Ascending aorta (tissue), 2 donors: ENCODE measurements around the gene OR4K2. TPM values are rescaled to one million over a fixed set of nuclear protein-coding genes. Genes with fewer than 3 reads are reported as not detected.

ENCODE experiments used
- DNase-seq, 2 donors: peaks; one replicate each; pipeline ENCODE4 v3.0.0-alpha.2; 2019; ENCODE audit warnings: low spot score in 2 of 2
- H3K27ac ChIP-seq, 2 donors: fragments of 200-600 bp; sonication (generic); one replicate each; pipeline ENCODE4 v1.5.1; 2016 to 2017; ENCODE audit warnings: mild to moderate bottlenecking in 1 of 2
- H3K27me3 ChIP-seq: fragments of 200-600 bp; sonication (generic); one replicate; pipeline ENCODE4 v1.5.1; 2017
- H3K36me3 ChIP-seq, 2 donors: fragments of 200-600 bp; sonication (generic); one replicate each; pipeline ENCODE4 v1.5.1; 2016
- H3K4me1 ChIP-seq, 2 donors: fragments of 200-600 bp; sonication (generic); one replicate each; pipeline ENCODE4 v1.5.1; 2016 to 2017; ENCODE audit warnings: mild to moderate bottlenecking in 1 of 2
- H3K4me3 ChIP-seq, 2 donors: fragments of 200-600 bp; sonication (generic); one replicate each; pipeline ENCODE4 v1.5.1; 2016 to 2017; ENCODE audit warnings: mild to moderate bottlenecking in 1 of 2
- H3K9me3 ChIP-seq, 2 donors: fragments of 200-600 bp; sonication (generic); one replicate each; pipeline ENCODE4 v1.5.1; 2016
- intact Hi-C: fragments of 100-400 bp; cut with DNase I; formaldehyde crosslinking; loops from one replicate; pipeline ENCODE4 v1.15.1; 2023
- total RNA-seq: library from RNA; depleted of rRNA; stranded (reverse); fragments of >200 nt; gene quantifications from one replicate; pipeline ENCODE4 v1.1.0, GENCODE V29; 2016
- TF ChIP-seq, protein P1 (sequence below), 3 experiments: fragments of 200-600 bp in 2 of 3; fragments of 450-650 bp in 1 of 3; sonication (generic) in 2 of 3; IDR thresholded peaks; one replicate each; pipeline ENCODE4 v1.5.1; 2016 to 2019; ENCODE audit warnings: antibody characterized with exemption in 3 of 3, mild to moderate bottlenecking in 1 of 3, moderate library complexity in 1 of 3

Gene OR4K2
- total RNA-seq, 1 donor from 2014 or later, result not detected

DNA sequence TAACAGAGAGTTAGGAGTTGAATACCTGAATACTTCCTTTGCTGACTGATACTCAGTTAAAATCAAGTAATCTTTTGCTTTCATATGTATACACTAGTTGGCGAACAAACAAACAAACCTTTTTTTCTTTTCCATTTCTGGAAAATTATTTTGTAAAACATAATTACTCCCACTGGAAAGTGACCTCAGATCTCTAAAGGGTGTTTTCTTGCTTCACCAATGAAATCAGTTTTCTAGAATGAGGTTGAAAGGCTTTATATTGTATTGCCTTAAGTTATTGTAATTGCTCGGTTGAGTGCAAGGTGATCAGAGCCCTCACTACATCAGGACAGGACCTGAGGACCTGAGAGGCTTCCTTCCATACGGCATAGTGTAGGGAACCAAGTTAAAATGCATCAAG is 55.7 kb downstream of the OR4K2 start, which contains the start of gene OR4K1:
Gene OR4K1, plus strand, starts transcription at position 301 of the 400 bp plus-strand sequence. CDS start 4,750 bp downstream, outside the sequence.
- Histone ChIP-seq H3K4me1 (no peaks in the 10 kb centered on the region), H3K27ac (no peak within 1 kb of the TSS), H3K4me3 (no peak within 1 kb of the TSS), H3K27me3 (no peaks in the 10 kb centered on the region), H3K9me3 (no peaks in the 10 kb centered on the region), H3K36me3 (no peaks in the 10 kb centered on the region)
- intact Hi-C loops, result no loop called here
- TF ChIP-seq, protein P1, sequence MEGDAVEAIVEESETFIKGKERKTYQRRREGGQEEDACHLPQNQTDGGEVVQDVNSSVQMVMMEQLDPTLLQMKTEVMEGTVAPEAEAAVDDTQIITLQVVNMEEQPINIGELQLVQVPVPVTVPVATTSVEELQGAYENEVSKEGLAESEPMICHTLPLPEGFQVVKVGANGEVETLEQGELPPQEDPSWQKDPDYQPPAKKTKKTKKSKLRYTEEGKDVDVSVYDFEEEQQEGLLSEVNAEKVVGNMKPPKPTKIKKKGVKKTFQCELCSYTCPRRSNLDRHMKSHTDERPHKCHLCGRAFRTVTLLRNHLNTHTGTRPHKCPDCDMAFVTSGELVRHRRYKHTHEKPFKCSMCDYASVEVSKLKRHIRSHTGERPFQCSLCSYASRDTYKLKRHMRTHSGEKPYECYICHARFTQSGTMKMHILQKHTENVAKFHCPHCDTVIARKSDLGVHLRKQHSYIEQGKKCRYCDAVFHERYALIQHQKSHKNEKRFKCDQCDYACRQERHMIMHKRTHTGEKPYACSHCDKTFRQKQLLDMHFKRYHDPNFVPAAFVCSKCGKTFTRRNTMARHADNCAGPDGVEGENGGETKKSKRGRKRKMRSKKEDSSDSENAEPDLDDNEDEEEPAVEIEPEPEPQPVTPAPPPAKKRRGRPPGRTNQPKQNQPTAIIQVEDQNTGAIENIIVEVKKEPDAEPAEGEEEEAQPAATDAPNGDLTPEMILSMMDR (IDR thresholded peaks at IDR 0.05), result no peak
- DNase-seq, result no peak

Other genes starting within 250 kb of the OR4K2 start
- not detected for gene OR11H2, start 161.3 kb upstream of the OR4K2 start, total RNA-seq
- gene OR4Q3, start 131.6 kb upstream of the OR4K2 start, total RNA-seq, result not detected
- not detected for gene OR4M1, start 101.6 kb upstream of the OR4K2 start, total RNA-seq
- gene OR4N2, start 71.4 kb upstream of the OR4K2 start, total RNA-seq, result not detected
- not detected for gene OR4K5, start 45.5 kb downstream of the OR4K2 start, total RNA-seq
- not detected for gene OR4K1, start 55.8 kb downstream of the OR4K2 start, total RNA-seq
- gene OR4K15, start 100.4 kb downstream of the OR4K2 start, total RNA-seq, result not detected
- not detected for gene OR4Q2, start 127.0 kb downstream of the OR4K2 start, total RNA-seq
- gene OR4K14, start 144.2 kb downstream of the OR4K2 start, total RNA-seq, result not detected
- gene OR4K13, start 160.9 kb downstream of the OR4K2 start, total RNA-seq, result not detected
- not detected for gene OR4L1, start 184.9 kb downstream of the OR4K2 start, total RNA-seq
- not detected for gene OR4K17, start 235.6 kb downstream of the OR4K2 start, total RNA-seq